Measurements from ENCODE around the gene THAP7. TPM values are rescaled to one million over a fixed set of nuclear protein-coding genes. Genes with fewer than 3 reads are reported as not detected.

Gene THAP7
- total RNA-seq, 1 experiment from 2014 or later, result 24.9 TPM

DNA sequence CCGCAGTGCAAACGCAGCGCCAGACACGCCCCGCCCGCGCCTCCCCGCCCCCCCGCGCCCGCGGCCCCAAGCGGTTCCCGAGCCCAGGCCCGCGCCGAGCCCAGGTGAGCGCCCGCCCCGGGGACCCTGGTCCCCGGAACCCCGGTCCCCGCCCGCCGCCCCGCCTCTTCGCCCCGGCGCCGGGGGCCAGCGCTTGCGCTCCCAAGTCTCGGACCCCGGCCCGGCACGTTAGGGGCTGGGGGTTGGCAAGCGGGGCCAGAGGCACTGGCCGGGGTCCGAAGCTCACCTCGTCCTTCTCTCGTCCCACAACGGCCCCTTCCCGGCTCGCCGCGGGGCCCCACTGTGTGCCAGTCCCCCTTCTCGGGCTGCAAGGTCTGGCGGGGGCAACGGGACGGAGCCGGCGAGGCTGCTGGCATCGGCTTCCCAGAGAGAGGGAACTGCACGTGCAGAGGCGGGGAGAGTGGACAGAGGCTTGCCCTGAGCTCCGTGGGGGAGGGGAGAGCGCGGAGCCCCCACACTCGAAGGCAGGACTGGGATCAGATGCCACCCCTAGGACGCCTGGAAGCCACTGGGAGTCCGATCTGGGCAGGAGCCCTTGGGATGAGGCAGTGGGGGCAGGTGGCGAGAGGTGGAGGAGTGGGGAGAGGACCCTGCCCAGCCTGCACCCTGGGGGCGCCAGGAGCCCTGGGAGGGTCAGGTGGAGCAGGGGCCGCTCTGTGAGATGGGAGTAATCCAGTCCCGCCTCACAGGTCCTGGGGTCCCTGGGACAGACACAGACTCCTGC, 36.6 kb downstream of the THAP7 start:
- DNase-seq (ENCODE audit: unreplicated experiment), result no peak
- H3K9me3 Mint-ChIP-seq (ENCODE audit: unreplicated experiment), result no peaks in the 10 kb centered on the region
- no peaks in the 10 kb centered on the region for H3K27me3 Mint-ChIP-seq (ENCODE audit: insufficient read depth, unreplicated experiment)
- POLR2A ChIA-PET, result interaction anchor here (0.5 kb wide), 1 partner anchor 72 kb away, joined by 3 read pairs; no protein-coding TSS in a partner anchor
- TF ChIP-seq, protein P1, sequence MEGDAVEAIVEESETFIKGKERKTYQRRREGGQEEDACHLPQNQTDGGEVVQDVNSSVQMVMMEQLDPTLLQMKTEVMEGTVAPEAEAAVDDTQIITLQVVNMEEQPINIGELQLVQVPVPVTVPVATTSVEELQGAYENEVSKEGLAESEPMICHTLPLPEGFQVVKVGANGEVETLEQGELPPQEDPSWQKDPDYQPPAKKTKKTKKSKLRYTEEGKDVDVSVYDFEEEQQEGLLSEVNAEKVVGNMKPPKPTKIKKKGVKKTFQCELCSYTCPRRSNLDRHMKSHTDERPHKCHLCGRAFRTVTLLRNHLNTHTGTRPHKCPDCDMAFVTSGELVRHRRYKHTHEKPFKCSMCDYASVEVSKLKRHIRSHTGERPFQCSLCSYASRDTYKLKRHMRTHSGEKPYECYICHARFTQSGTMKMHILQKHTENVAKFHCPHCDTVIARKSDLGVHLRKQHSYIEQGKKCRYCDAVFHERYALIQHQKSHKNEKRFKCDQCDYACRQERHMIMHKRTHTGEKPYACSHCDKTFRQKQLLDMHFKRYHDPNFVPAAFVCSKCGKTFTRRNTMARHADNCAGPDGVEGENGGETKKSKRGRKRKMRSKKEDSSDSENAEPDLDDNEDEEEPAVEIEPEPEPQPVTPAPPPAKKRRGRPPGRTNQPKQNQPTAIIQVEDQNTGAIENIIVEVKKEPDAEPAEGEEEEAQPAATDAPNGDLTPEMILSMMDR (IDR thresholded peaks at IDR 0.05; ENCODE audit: unreplicated experiment), result no peak
- CTCF ChIA-PET, result no interaction called here
- no peak overlapping the region for H3K27ac Mint-ChIP-seq (ENCODE audit: low read depth, unreplicated experiment)
- intact Hi-C loops (cut with micrococcal nuclease), result no loop called here
- H3K4me1 Mint-ChIP-seq (ENCODE audit: insufficient read depth, unreplicated experiment), result no peaks in the 10 kb centered on the region
- no TSS peak for BruUV-seq (replicated peaks)
- no peaks in the 10 kb centered on the region for H3K36me3 Mint-ChIP-seq (ENCODE audit: insufficient read depth, unreplicated experiment)
- H3K4me3 Mint-ChIP-seq (ENCODE audit: unreplicated experiment), result no peak overlapping the region

DNA sequence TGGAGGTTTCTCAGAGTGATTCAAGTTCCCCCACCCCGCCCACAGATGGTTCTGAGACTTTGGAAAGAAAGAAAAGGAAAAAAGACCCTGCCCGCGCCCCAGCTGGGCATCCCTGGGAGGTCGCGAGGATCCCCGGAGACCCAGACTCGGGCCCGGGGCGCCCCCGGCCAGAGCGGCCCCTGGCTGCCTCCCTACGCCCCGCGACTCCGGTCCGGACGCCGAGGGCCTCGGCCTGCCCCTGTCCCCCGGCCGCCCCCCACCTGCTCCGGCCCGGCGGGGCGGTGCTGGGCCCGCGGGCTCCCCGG, 37.2 kb downstream of the THAP7 start:
- Mint-ChIP-seq H3K9me3 (ENCODE audit: unreplicated experiment) (no peaks in the 10 kb centered on the region), H3K4me1 (ENCODE audit: insufficient read depth, unreplicated experiment) (no peaks in the 10 kb centered on the region), H3K36me3 (ENCODE audit: insufficient read depth, unreplicated experiment) (no peaks in the 10 kb centered on the region), H3K27me3 (ENCODE audit: insufficient read depth, unreplicated experiment) (no peaks in the 10 kb centered on the region), H3K27ac (ENCODE audit: low read depth, unreplicated experiment) (no peak overlapping the region), H3K4me3 (ENCODE audit: unreplicated experiment) (peak overlapping the region; percentile 29)
- TF ChIP-seq, protein P1 (IDR thresholded peaks at IDR 0.05; ENCODE audit: unreplicated experiment), result no peak
- intact Hi-C loops (cut with micrococcal nuclease), result no loop called here
- no TSS peak for BruUV-seq (replicated peaks)
- POLR2A ChIA-PET, result no interaction called here
- CTCF ChIA-PET, result no interaction called here
- no peak for DNase-seq (ENCODE audit: unreplicated experiment)

DNA sequence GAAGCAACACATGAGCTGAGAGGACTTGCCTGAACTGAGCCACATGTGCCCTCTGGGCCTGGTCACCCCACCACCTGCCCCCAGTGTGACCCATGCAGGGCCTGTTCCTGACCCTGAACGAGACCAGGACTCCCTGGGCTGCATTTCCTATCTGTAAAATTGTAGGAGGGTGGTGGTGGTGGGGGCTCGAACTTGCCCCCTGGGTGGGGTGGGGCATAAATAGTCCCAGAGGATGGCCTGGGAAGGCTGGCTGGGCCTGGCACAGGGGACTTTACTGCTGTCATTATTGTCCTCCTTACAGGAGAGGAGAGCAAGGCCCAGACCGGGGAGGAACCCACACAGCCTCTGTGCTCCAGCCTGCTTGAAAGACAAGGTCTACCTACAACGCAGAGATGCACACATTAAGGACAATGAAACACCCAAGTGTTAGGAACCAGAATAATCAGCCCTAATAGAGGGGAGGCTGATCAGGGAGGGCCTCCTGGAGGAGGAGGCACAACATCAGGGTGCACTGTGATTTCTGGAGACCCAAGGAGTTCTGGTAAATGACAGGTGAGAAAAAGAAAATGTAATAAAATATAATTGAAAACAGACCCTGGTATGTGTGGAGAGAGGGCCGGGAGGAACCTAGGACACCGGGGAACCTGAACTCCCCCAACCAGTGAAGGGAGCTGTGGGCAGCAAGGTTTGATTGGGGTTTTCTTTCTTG, 37.7 kb downstream of the THAP7 start:
- intact Hi-C loops (cut with micrococcal nuclease), result no loop called here
- Mint-ChIP-seq H3K4me3 (ENCODE audit: unreplicated experiment) (peak overlapping the region; percentile 29), H3K9me3 (ENCODE audit: unreplicated experiment) (no peaks in the 10 kb centered on the region), H3K4me1 (ENCODE audit: insufficient read depth, unreplicated experiment) (no peaks in the 10 kb centered on the region), H3K27me3 (ENCODE audit: insufficient read depth, unreplicated experiment) (no peaks in the 10 kb centered on the region), H3K27ac (ENCODE audit: low read depth, unreplicated experiment) (no peak overlapping the region), H3K36me3 (ENCODE audit: insufficient read depth, unreplicated experiment) (no peaks in the 10 kb centered on the region)
- CTCF ChIA-PET, result interaction anchor here (0.7 kb wide), 1 partner anchor 18 kb away, joined by 5 read pairs; the partner anchor contains the start of gene LZTR1
- DNase-seq (ENCODE audit: unreplicated experiment), result no peak
- TF ChIP-seq, protein P1 (IDR thresholded peaks at IDR 0.05; ENCODE audit: unreplicated experiment), result no peak
- BruUV-seq (replicated peaks), result no TSS peak
- POLR2A ChIA-PET, result interaction anchor here (1.5 kb wide), 1 partner anchor 18 kb away, joined by 3 read pairs; the partner anchor contains the start of gene LZTR1

GRCh38 chr22:20963201-20964052, 38.5 kb downstream of the THAP7 start:
- ChIA-PET POLR2A (interaction anchor here (0.6 to 1.5 kb wide), 3 partner anchors 9 to 19 kb away, joined by 3 read pairs; partner anchors contain the start of gene LZTR1), CTCF (interaction anchor here (0.7 to 0.8 kb wide), 2 partner anchors 19 kb away, joined by 3 to 5 read pairs; partner anchors contain the start of gene LZTR1)
- no TSS peak for BruUV-seq (replicated peaks)
- Mint-ChIP-seq H3K4me1 (ENCODE audit: insufficient read depth, unreplicated experiment) (no peaks in the 10 kb centered on the region), H3K9me3 (ENCODE audit: unreplicated experiment) (no peaks in the 10 kb centered on the region), H3K36me3 (ENCODE audit: insufficient read depth, unreplicated experiment) (no peaks in the 10 kb centered on the region), H3K27ac (ENCODE audit: low read depth, unreplicated experiment) (no peak overlapping the region), H3K4me3 (ENCODE audit: unreplicated experiment) (no peak overlapping the region), H3K27me3 (ENCODE audit: insufficient read depth, unreplicated experiment) (no peaks in the 10 kb centered on the region)
- DNase-seq (ENCODE audit: unreplicated experiment), result no peak
- intact Hi-C loops (cut with micrococcal nuclease), result no loop called here
- TF ChIP-seq, protein P1 (IDR thresholded peaks at IDR 0.05; ENCODE audit: unreplicated experiment), result no peak
